HUES6 (cell line): ENCODE data around the gene CTBP2.

Source experiments
- H3K27ac ChIP-seq: 2 replicates; pipeline ENCODE4 v1.7.0; 2013; ENCODE audit warnings: low read depth, mild to moderate bottlenecking, low read length, inconsistent platforms
- H3K27me3 ChIP-seq: 2 replicates; pipeline ENCODE4 v1.6.1; 2013; ENCODE audit warnings: low read length; ENCODE audit not compliant: control insufficient read depth, insufficient read depth
- H3K36me3 ChIP-seq: 2 replicates; pipeline ENCODE4 v1.6.1; 2013; ENCODE audit warnings: low read length; ENCODE audit not compliant: control insufficient read depth, insufficient read depth
- H3K4me1 ChIP-seq: 2 replicates; pipeline ENCODE4 v1.6.1; 2013; ENCODE audit warnings: low read length; ENCODE audit not compliant: control insufficient read depth, insufficient read depth
- H3K4me3 ChIP-seq: 2 replicates; pipeline ENCODE4 v1.5.1; 2013; ENCODE audit warnings: low read depth, low read length
- H3K9ac ChIP-seq: one replicate; pipeline ENCODE4 v1.6.1; 2013; ENCODE audit warnings: mild to moderate bottlenecking, low read length
- H3K9me3 ChIP-seq: 2 replicates; pipeline ENCODE4 v1.6.1; 2013; ENCODE audit warnings: low read depth, low read length; ENCODE audit not compliant: control insufficient read depth, insufficient read depth

Gene CTBP2

DNA sequence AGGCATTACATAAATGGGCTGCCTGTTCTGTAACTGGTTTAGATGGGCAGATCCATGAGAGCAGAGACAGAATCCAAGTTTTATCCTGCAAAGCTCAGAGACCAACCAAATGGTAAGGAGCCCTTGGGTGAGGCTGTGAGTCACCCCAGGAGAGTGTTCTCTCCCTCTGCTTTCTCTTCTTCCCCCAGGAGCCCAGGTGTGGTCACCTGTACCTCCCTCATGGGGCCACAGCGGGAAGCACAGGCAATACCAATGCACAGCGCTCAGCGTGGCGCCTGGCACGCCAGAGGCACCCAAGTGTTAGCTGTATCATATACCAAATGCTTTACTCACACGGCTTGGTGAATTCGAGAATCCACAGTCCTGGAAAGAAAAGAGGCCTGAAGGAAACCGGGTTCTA lies 39.4 kb downstream of the CTBP2 start:
- H3K4me1 ChIP-seq, result peaks cover 66% of the 10 kb centered on the region
- H3K27ac ChIP-seq, result no peak overlapping the region
- no peaks in the 10 kb centered on the region for H3K9me3 ChIP-seq
- H3K27me3 ChIP-seq, result no peaks in the 10 kb centered on the region
- no peak overlapping the region for H3K9ac ChIP-seq
- H3K36me3 ChIP-seq, result peaks cover 43% of the 10 kb centered on the region
- H3K4me3 ChIP-seq, result no peak overlapping the region

DNA sequence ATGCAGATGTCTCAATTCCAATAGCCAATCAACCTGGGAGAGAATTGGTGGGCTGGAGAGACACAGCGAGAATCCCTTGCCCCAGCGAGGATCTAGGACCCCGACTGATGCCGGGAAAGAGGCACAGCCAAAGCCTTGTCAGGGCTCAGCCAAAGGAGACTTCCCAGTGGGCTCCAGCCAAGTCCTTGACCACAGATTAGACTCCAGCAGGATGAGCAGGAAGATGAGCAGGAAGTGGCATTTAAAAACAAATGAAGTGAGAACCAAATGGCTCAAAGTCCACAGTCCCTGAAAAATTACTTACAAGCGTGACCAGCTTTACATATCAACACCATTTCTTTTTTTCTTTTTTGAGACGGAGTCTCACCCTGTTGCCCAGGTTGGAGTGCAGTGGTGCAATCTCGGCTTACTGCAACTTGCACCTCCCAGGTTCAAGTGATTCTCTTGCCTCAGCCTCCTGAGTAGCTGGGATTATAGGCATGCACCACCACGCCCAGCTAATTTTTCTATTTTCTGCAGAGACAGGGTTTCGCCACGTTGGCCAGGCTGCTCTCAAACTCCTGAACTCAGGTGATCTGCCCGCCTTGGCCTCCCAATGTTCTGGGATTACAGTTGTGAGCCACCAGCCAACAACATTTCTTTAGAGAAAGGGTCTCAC lies 40.2 kb downstream of the CTBP2 start:
- Histone ChIP-seq H3K4me3 (no peak overlapping the region), H3K27ac (no peak overlapping the region), H3K9me3 (no peaks in the 10 kb centered on the region), H3K27me3 (no peaks in the 10 kb centered on the region), H3K36me3 (peaks cover 41% of the 10 kb centered on the region), H3K4me1 (peaks cover 68% of the 10 kb centered on the region), H3K9ac (no peak overlapping the region)

- Histone ChIP-seq H3K9me3 (no peaks in the 10 kb centered on the region), H3K4me3 (no peak overlapping the region), H3K36me3 (peaks cover 45% of the 10 kb centered on the region), H3K27me3 (no peaks in the 10 kb centered on the region), H3K27ac (no peak overlapping the region), H3K4me1 (peaks cover 61% of the 10 kb centered on the region), H3K9ac (no peak overlapping the region)
These were observed 41.7 kb downstream of the CTBP2 start for GRCh38 chr10:125118701-125119100.

GRCh38 chr10:125118011-125118611 lies 42.3 kb downstream of the CTBP2 start:
- peaks cover 44% of the 10 kb centered on the region for H3K36me3 ChIP-seq
- no peak overlapping the region for H3K4me3 ChIP-seq
- H3K9ac ChIP-seq, result no peak overlapping the region
- peaks cover 61% of the 10 kb centered on the region for H3K4me1 ChIP-seq
- H3K27ac ChIP-seq, result no peak overlapping the region
- no peaks in the 10 kb centered on the region for H3K9me3 ChIP-seq
- H3K27me3 ChIP-seq, result no peaks in the 10 kb centered on the region

DNA sequence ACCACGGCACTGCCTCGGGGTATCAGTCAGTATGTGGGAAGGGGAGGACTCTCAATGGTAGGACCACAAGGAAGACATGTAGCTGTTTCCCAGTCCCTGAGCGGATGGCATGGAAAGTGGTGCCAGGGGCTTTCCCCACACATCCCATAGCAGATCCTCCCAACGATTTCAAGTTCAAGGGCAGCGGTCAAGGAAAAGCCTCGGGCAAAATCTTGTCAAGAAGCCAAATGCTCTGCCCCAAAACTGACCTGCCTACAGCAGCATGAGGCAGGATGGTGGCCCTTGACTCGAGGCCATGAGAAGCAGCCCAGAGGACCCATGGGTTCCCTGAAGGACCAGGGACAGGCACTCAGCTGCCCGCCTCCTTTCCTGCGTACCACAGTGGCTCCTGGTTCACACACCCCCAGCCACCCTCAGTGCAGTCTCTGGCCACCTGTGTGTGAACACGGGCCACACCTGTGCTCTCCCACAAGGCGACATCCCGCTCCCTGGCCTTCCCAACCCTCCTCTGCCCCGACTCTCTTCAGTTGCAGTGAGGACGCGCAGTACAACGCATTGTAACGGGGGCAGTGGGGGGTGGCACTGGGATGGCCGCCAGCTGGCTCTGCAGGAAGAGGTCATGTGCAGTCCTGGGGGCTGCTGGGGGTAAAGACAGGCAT lies 43.6 kb downstream of the CTBP2 start:
- no peak overlapping the region for H3K27ac ChIP-seq
- no peaks in the 10 kb centered on the region for H3K27me3 ChIP-seq
- no peaks in the 10 kb centered on the region for H3K9me3 ChIP-seq
- peaks cover 36% of the 10 kb centered on the region for H3K36me3 ChIP-seq
- H3K9ac ChIP-seq, result no peak overlapping the region
- peaks cover 61% of the 10 kb centered on the region for H3K4me1 ChIP-seq
- H3K4me3 ChIP-seq, result no peak overlapping the region

GRCh38 chr10:125116041-125116649 lies 44.2 kb downstream of the CTBP2 start:
- Histone ChIP-seq H3K27ac (no peak overlapping the region), H3K9me3 (no peaks in the 10 kb centered on the region), H3K9ac (no peak overlapping the region), H3K4me1 (peaks cover 54% of the 10 kb centered on the region), H3K4me3 (no peak overlapping the region), H3K27me3 (no peaks in the 10 kb centered on the region), H3K36me3 (peaks cover 40% of the 10 kb centered on the region)

DNA sequence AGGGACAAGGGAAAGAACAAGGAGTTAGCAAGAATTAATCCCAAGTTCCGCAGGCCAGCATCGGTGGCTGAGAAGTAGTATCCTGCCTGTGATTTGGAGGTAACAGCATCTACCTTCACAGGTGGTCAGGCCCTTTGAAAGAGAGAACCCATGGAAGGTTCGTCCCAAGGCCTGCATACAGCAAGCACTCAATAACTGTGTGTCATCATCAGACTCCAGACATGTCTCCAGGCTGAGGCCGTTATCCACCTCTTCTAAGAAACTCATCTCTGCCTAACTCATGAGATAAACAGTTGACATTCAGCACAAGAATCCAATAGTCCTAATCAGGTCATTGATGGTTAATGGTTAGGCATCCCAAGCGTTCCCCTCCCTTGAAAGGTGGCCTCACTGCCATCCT lies 45.0 kb downstream of the CTBP2 start:
- no peaks in the 10 kb centered on the region for H3K9me3 ChIP-seq
- no peak overlapping the region for H3K9ac ChIP-seq
- H3K4me3 ChIP-seq, result no peak overlapping the region
- no peak overlapping the region for H3K27ac ChIP-seq
- H3K4me1 ChIP-seq, result peaks cover 47% of the 10 kb centered on the region
- no peaks in the 10 kb centered on the region for H3K27me3 ChIP-seq
- peaks cover 46% of the 10 kb centered on the region for H3K36me3 ChIP-seq

DNA sequence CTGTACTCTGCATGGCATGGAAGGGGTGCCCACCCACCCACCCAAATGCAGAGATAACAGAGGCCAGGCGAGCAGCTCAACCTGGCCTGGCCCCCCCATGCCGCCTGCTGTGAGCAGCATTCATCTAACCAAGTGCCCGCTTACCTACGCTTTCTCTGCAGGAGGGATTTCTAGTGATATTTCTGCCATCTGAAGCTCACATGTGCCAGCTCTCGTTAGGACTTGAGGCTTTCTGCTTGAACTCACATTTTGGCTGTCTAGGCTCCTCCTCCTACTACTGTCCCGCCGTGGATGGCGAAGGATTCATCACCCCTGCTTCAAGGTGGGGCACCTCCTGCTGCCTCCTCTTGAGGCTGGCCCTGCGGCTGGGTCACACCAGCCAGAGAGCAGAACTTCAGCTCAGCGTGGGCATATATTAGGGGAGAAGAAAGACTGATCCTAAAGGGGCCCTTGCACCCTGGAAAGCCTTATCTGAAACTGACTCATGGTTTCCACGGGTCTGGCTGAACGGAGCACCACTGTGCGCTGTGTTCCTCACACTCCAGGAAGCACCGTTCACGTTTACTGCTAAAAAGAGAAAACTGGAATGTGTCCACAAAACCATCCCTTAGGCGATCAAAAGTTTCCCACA lies 45.5 kb downstream of the CTBP2 start:
- Histone ChIP-seq H3K27ac (no peak overlapping the region), H3K9ac (no peak overlapping the region), H3K4me3 (no peak overlapping the region), H3K27me3 (no peaks in the 10 kb centered on the region), H3K4me1 (peaks cover 42% of the 10 kb centered on the region), H3K9me3 (no peaks in the 10 kb centered on the region), H3K36me3 (peaks cover 51% of the 10 kb centered on the region)

GRCh38 chr10:125113691-125114371 lies 46.5 kb downstream of the CTBP2 start:
- Histone ChIP-seq H3K9me3 (0 out of 2 replicates have a peak, but pooled peaks cover 5% of the 10 kb centered on the region), H3K27ac (no peak overlapping the region), H3K9ac (no peak overlapping the region), H3K27me3 (no peaks in the 10 kb centered on the region), H3K4me1 (peaks cover 32% of the 10 kb centered on the region), H3K36me3 (peaks cover 58% of the 10 kb centered on the region), H3K4me3 (no peak overlapping the region)

GRCh38 chr10:125112697-125113494 lies 47.5 kb downstream of the CTBP2 start:
- Histone ChIP-seq H3K36me3 (peaks cover 65% of the 10 kb centered on the region), H3K4me3 (no peak overlapping the region), H3K27me3 (no peaks in the 10 kb centered on the region), H3K9me3 (peaks cover 10% of the 10 kb centered on the region), H3K9ac (no peak overlapping the region), H3K4me1 (peaks cover 28% of the 10 kb centered on the region), H3K27ac (no peak overlapping the region)
